Activated naive CD4-positive, alpha-beta T cell treated with anti-CD3 and anti-CD28 coated beads, Interleukin-2, amount 50 U/mL, for 72 hours (primary cell): ENCODE measurements around the gene MMUT. TPM values are rescaled to one million over a fixed set of nuclear protein-coding genes. Genes with fewer than 3 reads are reported as not detected.

ENCODE experiments used
- total RNA-seq, 2 donors: library from RNA; stranded (reverse); gene quantifications; one replicate each; pipeline ENCODE4 v1.2.3, GENCODE V29; 2022

MMUT gene
- total RNA-seq, 2 donors from 2014 or later, result 14.3 to 24.6 TPM

Other genes starting within 250 kb of the MMUT start
- 10 to 100 TPM; 12.3 to 17.4 TPM for gene CENPQ, start 117 bp upstream of the MMUT start, total RNA-seq
- not detected for gene GLYATL3, start 36.7 kb upstream of the MMUT start, total RNA-seq
- under 1 TPM in 1 of 2 donors, not detected in 1; 0.35 TPM for gene C6orf141, start 87.4 kb upstream of the MMUT start, total RNA-seq
- gene RHAG, start 173.6 kb upstream of the MMUT start, total RNA-seq, result not detected